Lower leg skin (tissue), 4 donors: ENCODE results near the gene TACC3. TPM values are rescaled to one million over a fixed set of nuclear protein-coding genes. Genes with fewer than 3 reads are reported as not detected.
A peak's percentile ranks its signal among the peaks of the same experiment; 100 is the strongest.

Experiments
- DNase-seq, 2 donors: peaks; one replicate each; pipeline ENCODE4 v3.0.0-alpha.2; 2019; ENCODE audit warnings: low spot score in 2 of 2
- H3K4me3 ChIP-seq: fragments of 200-600 bp; sonication (generic); 2 replicates; pipeline ENCODE4 v1.5.1; 2017; ENCODE audit warnings: mild to moderate bottlenecking, low read depth; ENCODE audit not compliant: poor library complexity, severe bottlenecking
- POLR2A ChIP-seq, 2 donors: fragments of 450-650 bp; IDR thresholded peaks; one replicate each; pipeline ENCODE4 v1.6.1; 2016 to 2017; ENCODE audit warnings: antibody characterized with exemption in 2 of 2, mild to moderate bottlenecking in 1 of 2, moderate library complexity in 1 of 2
- WGBS, 2 donors: methylation state at CpG; one replicate each; pipeline ENCODE4 v1.1.5; 2018; 5-methylcytosine and 5-hydroxymethylcytosine counted together
- intact Hi-C: fragments of 100-400 bp; cut with DNase I; formaldehyde crosslinking; loops from one replicate; pipeline ENCODE4 v1.15.0; 2023; ENCODE audit warnings: low total_unique reads
- total RNA-seq, 4 donors: library from RNA; depleted of rRNA; stranded (reverse); fragments of >200 nt; gene quantifications; one replicate each; pipeline ENCODE4 v1.1.0, GENCODE V29; 2016
- TF ChIP-seq, protein P1 (sequence below), 3 donors: fragments of 450-650 bp; IDR thresholded peaks; one replicate each; pipeline ENCODE4 v1.5.1; 2016; ENCODE audit warnings: antibody characterized with exemption in 3 of 3, mild to moderate bottlenecking in 3 of 3, moderate library complexity in 2 of 3

TACC3 gene
- total RNA-seq, 4 donors from 2014 or later = 6.1 to 10.0 (median 7.9) TPM

DNA sequence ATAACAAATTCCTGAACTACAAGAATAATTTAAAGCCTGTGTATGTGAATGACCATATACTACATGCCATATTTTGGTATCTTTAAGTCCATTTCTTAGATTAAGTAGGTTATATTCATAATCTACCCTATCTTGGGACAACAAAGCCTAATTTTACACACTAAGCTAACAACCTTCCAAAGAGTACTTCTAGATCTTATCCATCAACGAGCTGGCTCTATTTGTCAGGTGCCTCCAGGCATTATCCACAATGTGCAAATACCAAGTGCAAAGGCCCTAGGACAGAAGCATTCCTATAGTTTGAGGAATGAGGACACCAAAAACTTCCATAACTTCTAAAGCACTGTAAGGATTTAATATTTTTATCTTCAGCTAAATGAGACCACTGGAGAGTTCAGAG lies 12.7 kb upstream of the TACC3 start:
- no peak for DNase-seq
- TF ChIP-seq, protein P1, sequence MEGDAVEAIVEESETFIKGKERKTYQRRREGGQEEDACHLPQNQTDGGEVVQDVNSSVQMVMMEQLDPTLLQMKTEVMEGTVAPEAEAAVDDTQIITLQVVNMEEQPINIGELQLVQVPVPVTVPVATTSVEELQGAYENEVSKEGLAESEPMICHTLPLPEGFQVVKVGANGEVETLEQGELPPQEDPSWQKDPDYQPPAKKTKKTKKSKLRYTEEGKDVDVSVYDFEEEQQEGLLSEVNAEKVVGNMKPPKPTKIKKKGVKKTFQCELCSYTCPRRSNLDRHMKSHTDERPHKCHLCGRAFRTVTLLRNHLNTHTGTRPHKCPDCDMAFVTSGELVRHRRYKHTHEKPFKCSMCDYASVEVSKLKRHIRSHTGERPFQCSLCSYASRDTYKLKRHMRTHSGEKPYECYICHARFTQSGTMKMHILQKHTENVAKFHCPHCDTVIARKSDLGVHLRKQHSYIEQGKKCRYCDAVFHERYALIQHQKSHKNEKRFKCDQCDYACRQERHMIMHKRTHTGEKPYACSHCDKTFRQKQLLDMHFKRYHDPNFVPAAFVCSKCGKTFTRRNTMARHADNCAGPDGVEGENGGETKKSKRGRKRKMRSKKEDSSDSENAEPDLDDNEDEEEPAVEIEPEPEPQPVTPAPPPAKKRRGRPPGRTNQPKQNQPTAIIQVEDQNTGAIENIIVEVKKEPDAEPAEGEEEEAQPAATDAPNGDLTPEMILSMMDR (IDR thresholded peaks at IDR 0.05) = no peak
- no peak overlapping the region for H3K4me3 ChIP-seq
- intact Hi-C loops = no loop called here
- WGBS, 2 donors = 14 to 34% methylated on average over 1 of the region's 1 CpG

DNA sequence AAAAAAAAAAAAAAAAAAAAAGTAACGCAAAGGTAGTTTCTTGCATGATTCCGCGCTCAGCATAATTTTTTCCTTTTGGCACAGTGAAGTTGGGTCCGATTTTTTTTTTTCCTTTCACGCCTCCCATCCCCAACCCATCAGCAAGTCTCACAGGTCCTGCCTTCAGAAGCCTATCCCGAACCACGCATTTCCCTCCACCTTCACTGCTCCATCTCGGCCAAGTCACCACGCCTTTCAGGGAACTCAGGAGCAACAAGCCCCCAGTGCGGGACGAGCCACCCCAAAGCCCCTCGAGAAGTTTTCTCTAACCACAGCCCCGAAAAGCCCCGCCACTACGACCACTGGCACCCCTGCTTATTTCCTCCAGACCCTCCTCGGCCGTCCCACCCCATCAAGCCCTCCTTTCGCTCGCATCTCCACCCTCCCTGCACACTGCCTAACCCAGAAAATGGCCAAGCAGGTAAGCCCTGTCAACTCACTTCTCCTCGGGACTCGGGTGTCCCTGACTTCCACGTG lies 10.2 kb upstream of the TACC3 start:
- intact Hi-C loops = no loop called here
- DNase-seq = peak in 1 of 2 donors; percentile 89
- peak overlapping the region; percentile 70 for H3K4me3 ChIP-seq
- TF ChIP-seq, protein P1 (IDR thresholded peaks at IDR 0.05) = no peak
- TF ChIP-seq POLR2A (IDR thresholded peaks at IDR 0.05) = no peak
- WGBS, 2 donors = 10% methylated on average over 22 of the region's 22 CpGs

DNA sequence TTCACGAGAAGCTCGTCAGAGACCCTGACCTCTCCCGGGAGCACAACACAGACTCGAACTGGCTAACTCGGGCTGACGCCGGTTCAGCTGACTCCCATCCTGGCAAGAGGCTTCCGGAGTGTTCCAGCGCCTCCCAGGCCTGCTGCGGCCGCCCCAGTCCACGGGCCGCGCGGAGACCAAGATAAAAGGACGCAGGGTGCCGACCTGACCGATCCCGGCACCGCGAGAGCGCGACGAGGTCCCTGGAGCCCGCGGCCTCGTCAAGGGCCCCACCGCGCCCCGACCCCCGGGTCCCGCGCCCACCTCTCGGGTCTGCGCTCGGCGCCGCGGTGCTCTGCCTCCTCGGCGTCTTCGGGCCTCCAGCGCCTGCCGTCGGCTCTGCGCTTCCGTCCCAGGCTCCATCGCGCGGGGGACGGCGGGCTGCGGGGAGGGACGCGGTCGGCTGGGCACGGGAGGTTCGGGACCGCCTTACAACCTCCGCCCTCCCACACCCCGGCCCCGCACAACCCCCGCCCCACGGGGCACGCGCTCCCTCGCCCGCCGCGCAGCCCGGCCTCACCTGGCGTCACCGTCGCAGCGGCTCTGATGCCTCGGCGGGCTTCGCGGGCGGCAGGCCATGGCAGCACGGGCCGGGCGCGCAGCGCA lies 9.6 kb upstream of the TACC3 start:
- DNase-seq = peak in 1 of 2 donors; percentile 92
- intact Hi-C loops = no loop called here
- TF ChIP-seq POLR2A (IDR thresholded peaks at IDR 0.05) = no peak
- TF ChIP-seq, protein P1 (IDR thresholded peaks at IDR 0.05) = no peak
- WGBS, 2 donors = 0 to 1% methylated on average over 13 to 65 of the region's 85 CpGs
- peak overlapping the region; percentile 70 for H3K4me3 ChIP-seq

DNA sequence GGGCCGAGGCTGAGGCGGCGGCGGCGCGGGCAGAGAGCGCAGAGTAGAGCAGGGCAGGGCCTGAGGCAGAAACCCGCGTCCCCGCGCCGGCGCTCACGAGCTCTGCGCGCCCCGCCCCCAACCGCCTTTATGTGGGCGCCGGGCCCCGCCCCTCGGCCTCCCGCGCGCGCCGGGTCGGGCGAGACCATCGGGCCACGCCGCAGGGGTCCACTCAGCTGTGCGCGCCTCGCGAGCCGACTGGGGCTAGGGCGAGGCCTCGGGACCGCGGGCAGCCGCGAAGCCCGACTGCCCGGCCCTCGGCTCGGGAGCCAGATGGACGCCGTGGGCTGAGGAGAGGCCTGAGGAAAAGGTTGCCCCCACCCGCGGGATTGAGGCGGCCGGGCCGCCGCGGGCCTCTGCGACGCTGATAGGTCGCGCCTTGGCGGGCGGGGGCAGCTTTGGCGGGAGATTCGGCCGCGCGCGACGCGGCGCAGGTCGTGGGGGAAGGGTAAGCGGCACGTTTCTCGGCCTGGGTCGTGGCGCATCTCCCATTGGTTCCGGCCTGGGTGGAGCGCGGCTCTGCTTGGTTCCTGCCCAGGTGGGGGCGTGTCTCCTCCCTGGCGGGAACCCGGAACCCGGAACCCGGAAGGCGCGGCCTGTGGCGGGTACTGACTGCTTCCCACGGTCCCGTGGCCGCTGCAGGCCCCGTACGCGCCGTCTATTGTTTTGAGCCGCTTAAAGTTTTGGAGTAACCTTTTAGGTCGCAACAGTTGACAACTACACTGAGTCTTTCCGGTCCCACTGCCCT lies 8.9 kb upstream of the TACC3 start, which contains the start of gene SLBP:
Gene SLBP, minus strand, starts transcription at position 104 of the 787 bp plus-strand sequence. CDS start 131 bp downstream, outside the sequence.
- TF ChIP-seq POLR2A (IDR thresholded peaks at IDR 0.05) = peak in 1 of 2 donors; percentile 81
- TF ChIP-seq, protein P1 (IDR thresholded peaks at IDR 0.05) = no peak
- H3K4me3 ChIP-seq = peak within 1 kb of the TSS; percentile 70
- 0% methylated on average over 19 to 24 of the region's 98 CpGs for WGBS, 2 donors
- intact Hi-C loops = no loop called here
- DNase-seq = peak; percentile 96 to 99

DNA sequence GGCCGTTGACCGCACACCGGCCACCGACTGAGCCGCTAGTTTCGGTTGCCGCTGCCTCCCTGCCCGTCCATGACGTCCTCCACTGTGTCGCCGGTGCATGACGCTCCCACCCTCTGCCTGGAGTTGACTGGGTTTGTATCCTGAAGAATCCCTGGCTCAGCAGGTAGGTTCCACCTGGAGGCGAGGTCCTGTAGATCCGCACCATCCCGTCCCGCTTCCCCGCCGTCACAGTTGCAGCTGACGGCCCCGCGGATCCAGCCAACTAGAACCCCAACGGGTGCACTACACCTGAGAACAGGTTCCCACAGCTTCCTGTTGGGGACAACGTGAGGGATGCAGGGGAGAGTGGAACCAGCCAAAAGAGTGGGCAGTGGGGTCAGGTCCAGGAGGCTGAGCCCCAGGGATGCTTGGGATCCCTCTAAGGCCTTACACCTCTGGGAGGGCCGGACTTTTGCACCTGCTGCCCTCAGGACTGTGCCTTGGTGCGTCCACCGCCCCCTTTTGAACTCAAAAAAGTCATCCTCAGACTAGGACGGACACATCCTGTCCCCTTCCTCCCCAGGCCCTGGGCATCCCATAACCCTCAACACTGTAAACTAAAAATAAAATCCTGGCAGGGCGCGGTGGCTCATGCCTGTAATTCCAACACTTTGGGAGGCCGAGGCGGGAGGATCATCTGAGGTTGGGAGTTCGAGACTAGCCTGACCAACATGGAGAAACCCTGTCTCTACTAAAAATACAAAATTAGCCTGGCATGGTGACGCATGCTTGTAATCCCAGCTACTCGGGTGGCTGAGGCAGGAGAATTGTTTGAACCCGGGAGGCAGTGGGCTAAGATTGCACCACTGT lies 8.1 kb upstream of the TACC3 start:
- WGBS, 2 donors = 17 to 18% methylated on average over 30 to 34 of the region's 35 CpGs
- peak overlapping the region; percentile 46 for H3K4me3 ChIP-seq
- DNase-seq = no peak
- intact Hi-C loops = no loop called here
- TF ChIP-seq POLR2A (IDR thresholded peaks at IDR 0.05) = no peak
- TF ChIP-seq, protein P1 (IDR thresholded peaks at IDR 0.05) = no peak
